ENCODE data around the gene FGR. TPM values are rescaled to one million over a fixed set of nuclear protein-coding genes. Genes with fewer than 3 reads are reported as not detected.
"Not testable (repeated sequence)": the region's sequence is repeated elsewhere in the genome, so short reads cannot be mapped to it uniquely, and the experiment has no call there.

Gene FGR
- total and polyA plus RNA-seq, 8 donors, result 0.51 to 6.8 (median 3.1) TPM

DNA sequence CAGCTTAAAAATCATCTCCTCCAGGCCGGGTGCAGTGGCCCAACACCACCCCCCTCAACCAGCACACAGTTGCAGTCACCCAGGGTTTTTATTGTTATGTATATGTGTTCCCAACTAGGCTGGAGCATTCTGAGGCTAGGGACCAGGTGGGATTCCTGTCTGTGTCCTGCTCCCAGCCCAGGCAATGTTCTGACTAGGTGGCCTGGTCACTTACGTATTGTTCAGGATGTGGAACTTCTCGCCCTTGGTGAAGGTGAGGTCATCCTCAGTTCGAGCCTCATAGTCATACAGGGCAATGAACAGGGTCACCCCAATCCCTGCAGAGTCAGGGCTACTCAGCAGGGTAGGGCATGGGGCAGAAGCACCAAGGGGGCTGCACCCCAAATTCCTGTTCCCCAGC is 12.2 kb downstream of the FGR start:
- FAIRE-seq (no peak), ATAC-seq (no peak), DNase-seq (peak in 1 of 6 donors; percentile 6)
- intact Hi-C loops (cut with DNase I), result no loop called here
- no peak overlapping the region for H3K4me3 ChIP-seq
- H3K36me3 ChIP-seq, result no peaks in the 10 kb centered on the region
- H3K27me3 ChIP-seq, result no peaks in the 10 kb centered on the region
- WGBS, 2 donors, result 84 to 88% methylated on average over 4 of the region's 4 CpGs
- TF ChIP-seq, protein P1, sequence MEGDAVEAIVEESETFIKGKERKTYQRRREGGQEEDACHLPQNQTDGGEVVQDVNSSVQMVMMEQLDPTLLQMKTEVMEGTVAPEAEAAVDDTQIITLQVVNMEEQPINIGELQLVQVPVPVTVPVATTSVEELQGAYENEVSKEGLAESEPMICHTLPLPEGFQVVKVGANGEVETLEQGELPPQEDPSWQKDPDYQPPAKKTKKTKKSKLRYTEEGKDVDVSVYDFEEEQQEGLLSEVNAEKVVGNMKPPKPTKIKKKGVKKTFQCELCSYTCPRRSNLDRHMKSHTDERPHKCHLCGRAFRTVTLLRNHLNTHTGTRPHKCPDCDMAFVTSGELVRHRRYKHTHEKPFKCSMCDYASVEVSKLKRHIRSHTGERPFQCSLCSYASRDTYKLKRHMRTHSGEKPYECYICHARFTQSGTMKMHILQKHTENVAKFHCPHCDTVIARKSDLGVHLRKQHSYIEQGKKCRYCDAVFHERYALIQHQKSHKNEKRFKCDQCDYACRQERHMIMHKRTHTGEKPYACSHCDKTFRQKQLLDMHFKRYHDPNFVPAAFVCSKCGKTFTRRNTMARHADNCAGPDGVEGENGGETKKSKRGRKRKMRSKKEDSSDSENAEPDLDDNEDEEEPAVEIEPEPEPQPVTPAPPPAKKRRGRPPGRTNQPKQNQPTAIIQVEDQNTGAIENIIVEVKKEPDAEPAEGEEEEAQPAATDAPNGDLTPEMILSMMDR (IDR thresholded peaks at IDR 0.05), result no peak
- H3K4me1 ChIP-seq, result no peaks in the 10 kb centered on the region
- no peaks in the 10 kb centered on the region for H3K9me3 ChIP-seq
- no peak overlapping the region for H3K27ac ChIP-seq

DNA sequence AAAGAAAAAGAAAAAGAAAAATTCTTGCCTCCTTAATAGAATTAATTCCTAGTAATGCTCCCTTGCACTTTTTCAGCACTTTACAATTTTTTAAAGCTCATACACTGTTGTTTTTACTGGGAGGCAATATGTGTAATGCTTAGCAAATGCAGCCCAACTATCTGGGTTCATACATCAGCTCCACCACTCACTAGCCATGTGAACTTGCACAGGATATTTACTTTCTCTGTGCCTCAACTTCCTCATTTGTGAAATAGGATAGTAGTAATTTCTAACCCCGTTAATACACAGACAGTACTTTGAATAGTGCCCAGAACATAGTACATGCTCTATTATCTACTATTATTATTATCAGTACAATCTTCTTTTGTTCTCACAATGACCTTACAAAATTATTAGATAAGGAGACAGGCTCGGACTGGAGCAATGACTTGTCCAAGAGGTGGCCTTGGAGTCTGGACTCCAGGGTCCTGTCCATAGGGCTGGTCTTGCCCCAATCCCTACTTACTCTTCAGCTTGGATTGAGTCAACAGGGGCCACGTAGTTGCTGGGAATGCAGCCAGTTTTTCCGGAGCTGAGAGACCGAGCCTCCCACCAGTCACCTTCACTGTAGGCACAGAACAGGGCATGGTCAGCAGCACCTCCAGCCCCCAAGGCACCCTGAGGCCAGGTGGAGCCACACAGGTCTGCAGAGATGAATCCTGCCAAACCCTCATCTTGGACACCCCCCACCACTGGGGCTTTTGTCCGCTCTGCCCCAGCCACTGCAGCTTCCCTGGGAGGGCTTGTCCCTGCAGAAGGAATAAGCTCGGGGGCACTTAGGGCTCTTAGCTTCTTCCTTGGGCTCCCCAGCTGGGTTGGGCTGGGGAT is 13.7 kb downstream of the FGR start:
- H3K27me3 ChIP-seq, result no peaks in the 10 kb centered on the region
- H3K4me3 ChIP-seq, result no peak overlapping the region
- FAIRE-seq (no peak), ATAC-seq (peak in 2 of 4 donors; percentile 42 to 44), DNase-seq (peak in 1 of 6 donors; percentile 33)
- H3K36me3 ChIP-seq, result no peaks in the 10 kb centered on the region
- H3K9me3 ChIP-seq, result no peaks in the 10 kb centered on the region
- H3K4me1 ChIP-seq, result no peaks in the 10 kb centered on the region
- 34 to 40% methylated on average over 7 of the region's 7 CpGs for WGBS, 2 donors
- no peak overlapping the region for H3K27ac ChIP-seq
- intact Hi-C loops (cut with DNase I), result no loop called here
- TF ChIP-seq, protein P1 (IDR thresholded peaks at IDR 0.05), result no peak

DNA sequence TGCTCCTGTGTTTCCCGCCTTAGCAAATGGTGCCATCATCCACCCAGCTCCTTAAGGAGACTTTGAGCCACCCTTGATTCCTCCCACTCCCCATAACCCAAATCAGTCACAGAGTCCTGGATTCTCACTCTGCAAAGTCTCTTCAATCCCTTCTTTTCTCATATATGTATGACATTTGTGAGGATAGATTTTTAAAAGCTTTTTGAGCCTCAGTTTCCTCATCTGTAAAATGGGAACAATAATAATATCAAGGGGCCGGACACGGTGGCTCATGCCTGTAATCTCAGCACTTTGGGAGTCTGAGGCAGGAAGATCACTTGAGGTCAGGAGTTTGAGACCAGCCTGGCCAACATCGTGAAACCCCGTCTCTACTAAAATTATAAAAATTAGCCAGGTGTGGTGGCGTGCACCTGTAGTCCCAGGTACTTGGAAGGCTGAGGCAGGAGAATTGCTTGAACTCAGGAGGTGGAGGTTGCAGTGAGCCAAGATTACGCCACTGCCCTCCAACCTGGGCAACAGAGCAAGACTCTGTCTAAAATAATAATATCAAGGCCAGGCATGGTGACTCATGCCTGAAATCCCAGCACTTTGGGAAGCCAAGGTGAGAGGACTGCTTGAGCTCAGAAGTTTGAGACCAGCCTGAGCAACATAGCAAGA is 15.1 kb downstream of the FGR start:
- intact Hi-C loops (cut with DNase I); H3K4me1 ChIP-seq; H3K9me3 ChIP-seq; DNase-seq; H3K27ac ChIP-seq; H3K27me3 ChIP-seq; ATAC-seq; H3K36me3 ChIP-seq; FAIRE-seq; H3K4me3 ChIP-seq: not testable (repeated sequence)
- WGBS, 2 donors, result 90 to 96% methylated on average over 7 of the region's 7 CpGs

DNA sequence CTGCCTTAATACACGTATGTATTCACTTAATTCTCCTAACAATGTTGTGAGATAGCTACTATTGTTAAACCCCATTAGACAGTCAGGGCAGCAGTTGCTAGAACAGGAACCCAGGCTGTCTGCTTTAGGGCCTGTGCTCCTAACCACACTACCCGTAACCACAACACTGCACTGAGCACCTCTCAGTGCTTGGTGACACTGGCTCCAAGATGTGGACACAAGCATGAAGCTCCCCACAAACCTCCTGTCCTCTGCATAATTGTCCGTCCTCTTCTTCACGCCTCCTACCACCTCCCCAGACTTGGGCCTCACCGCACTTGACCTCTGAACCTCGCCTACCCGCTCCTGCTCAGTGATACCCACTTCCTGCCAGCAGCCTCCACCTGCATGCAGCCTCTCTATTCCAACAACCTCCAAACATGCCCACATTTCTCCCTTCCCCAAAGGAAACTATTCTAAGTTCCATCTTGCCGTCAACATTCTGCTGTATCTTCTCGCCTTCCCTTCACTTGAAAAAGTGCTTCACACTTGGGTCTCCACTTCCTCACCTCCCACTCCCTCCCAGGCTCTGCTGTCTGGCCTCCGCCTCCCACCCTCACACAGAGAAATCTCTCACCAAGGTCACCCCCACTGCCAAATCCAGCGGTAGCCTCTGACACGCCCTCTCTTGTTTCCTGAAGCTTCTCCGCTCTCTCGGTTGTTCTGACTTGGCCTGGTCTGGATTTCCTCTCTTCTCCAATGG is 16.5 kb downstream of the FGR start:
- no peaks in the 10 kb centered on the region for H3K9me3 ChIP-seq
- no peaks in the 10 kb centered on the region for H3K36me3 ChIP-seq
- H3K27me3 ChIP-seq, result no peaks in the 10 kb centered on the region
- intact Hi-C loops (cut with DNase I), result no loop called here
- WGBS, 2 donors, result 77 to 78% methylated on average over 14 of the region's 14 CpGs
- ATAC-seq, result peak in 1 of 4 donors; percentile 46
- H3K4me1 ChIP-seq, result no peaks in the 10 kb centered on the region
- TF ChIP-seq, protein P1 (IDR thresholded peaks at IDR 0.05), result no peak
- peak in 1 of 6 donors; percentile 13 for DNase-seq
- no peak overlapping the region for H3K4me3 ChIP-seq
- no peak overlapping the region for H3K27ac ChIP-seq
- no peak for FAIRE-seq

DNA sequence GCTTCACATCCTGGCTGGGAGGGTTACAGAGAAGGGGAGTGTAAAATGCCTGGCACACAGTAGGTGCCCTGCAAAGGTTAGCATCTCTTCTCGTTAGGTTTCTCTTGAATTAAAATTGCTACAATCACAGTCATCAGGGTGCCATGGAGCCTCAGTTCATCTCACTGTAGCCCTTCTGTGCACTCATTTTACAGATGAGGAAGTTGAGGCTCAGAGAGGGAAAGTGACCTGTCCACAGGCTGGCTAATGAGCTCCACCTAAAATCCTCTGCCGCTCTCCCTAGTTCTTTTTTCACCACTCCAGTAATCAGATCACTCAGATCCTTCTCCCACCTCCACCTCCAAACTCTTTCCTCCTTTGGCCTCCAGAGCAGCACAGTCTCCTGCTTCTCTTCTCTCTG is 17.6 kb downstream of the FGR start:
- no peak for DNase-seq
- intact Hi-C loops (cut with DNase I), result no loop called here
- H3K4me1 ChIP-seq, result no peaks in the 10 kb centered on the region
- no peaks in the 10 kb centered on the region for H3K9me3 ChIP-seq
- WGBS, 2 donors, result 80 to 87% methylated on average over 2 of the region's 2 CpGs
- TF ChIP-seq, protein P1 (IDR thresholded peaks at IDR 0.05), result no peak
- H3K27ac ChIP-seq, result no peak overlapping the region
- no peaks in the 10 kb centered on the region for H3K36me3 ChIP-seq
- no peak for ATAC-seq
- no peak for FAIRE-seq
- no peaks in the 10 kb centered on the region for H3K27me3 ChIP-seq
- no peak overlapping the region for H3K4me3 ChIP-seq

Measured in pancreas (tissue), 10 donors.